GM12878 (cell line): ENCODE measurements around the gene ISM1. TPM values are rescaled to one million over a fixed set of nuclear protein-coding genes. Genes with fewer than 3 reads are reported as not detected.

Experiments used
- ATAC-seq: fragments of 200-7000 bp; cut with Tn5 transposase; 3 replicates; pipeline ENCODE4 v1.9.1; 2020; ENCODE audit warnings: mild to moderate bottlenecking, moderate library complexity
- BruUV-seq: library from RNA; stranded (reverse); fragments of 400-500 nt; replicated peaks from 2 replicates; lab custom pipeline; 2021; lab: Mats Ljungman, UMichigan
- CTCF ChIA-PET: fragments of 300-600 bp; sonication (Branson Sonifier 250); formaldehyde crosslinking; extraction: SDS; loops from one replicate; lab custom pipeline; 2021; ENCODE audit warnings: inconsistent platforms; lab: Yijun Ruan, JAX
- POLR2A ChIA-PET: fragments of 350-600 bp; formaldehyde crosslinking; extraction: SDS; loops from one replicate; lab custom pipeline; 2021; ENCODE audit warnings: inconsistent platforms; lab: Charles Lee
- RAD21 ChIA-PET: fragments of 300-600 bp; sonication (Branson Sonifier 250); formaldehyde crosslinking; loops from one replicate; lab custom pipeline; 2023; ENCODE audit warnings: antibody characterized with exemption; ENCODE audit not compliant: unreplicated experiment; lab: Charles Lee
- SMC1A ChIA-PET: fragments of 300-600 bp; sonication (Branson Sonifier 250); formaldehyde crosslinking; loops from one replicate; lab custom pipeline; 2023; ENCODE audit not compliant: unreplicated experiment, uncharacterized antibody; lab: Charles Lee
- DNase-seq: peaks from one replicate; pipeline ENCODE4 v3.0.0-alpha.2; 2011; ENCODE audit warnings: low read depth, low spot score
- FAIRE-seq: peaks from 3 replicates; lab custom pipeline; 2011; peaks lifted over from hg19 to GRCh38; lab: Jason Lieb, UNC
- H2AFZ ChIP-seq: 2 replicates; pipeline ENCODE4 v1.6.0; 2011; ENCODE audit warnings: low read depth, low read length, control low read depth; ENCODE audit not compliant: control insufficient read depth
- H3K27ac ChIP-seq: 2 replicates; pipeline ENCODE4 v1.5.1; 2011; ENCODE audit warnings: control low read depth; ENCODE audit not compliant: control insufficient read depth, insufficient read depth
- H3K27me3 ChIP-seq, 2 experiments: replicated peaks in 1 of 2; 2 replicates each; pipeline versions ENCODE4 v1.6.0 to v1.6.1; 2011; ENCODE audit warnings: low read length in 1 of 2; ENCODE audit not compliant: control insufficient read depth in 2 of 2, insufficient read depth in 2 of 2
- H3K36me3 ChIP-seq, 2 experiments: 2 replicates each; pipeline ENCODE4 v1.5.1; 2011; ENCODE audit warnings: low read length in 1 of 2; ENCODE audit not compliant: control insufficient read depth in 2 of 2, insufficient read depth in 2 of 2
- H3K4me1 ChIP-seq: 2 replicates; pipeline ENCODE4 v1.6.1; 2011; ENCODE audit warnings: mild to moderate bottlenecking, low read length, moderate library complexity, mixed read lengths; ENCODE audit not compliant: control insufficient read depth, insufficient read depth
- H3K4me2 ChIP-seq: 2 replicates; pipeline ENCODE4 v1.6.0; 2011; ENCODE audit warnings: control low read depth; ENCODE audit not compliant: control insufficient read depth, insufficient read depth
- H3K4me3 ChIP-seq: fragments of 200-600 bp; sonication (generic); 2 replicates; pipeline ENCODE4 v1.5.1; 2016
- H3K79me2 ChIP-seq: 2 replicates; pipeline ENCODE4 v1.6.0; 2011; ENCODE audit warnings: low read length; ENCODE audit not compliant: control insufficient read depth, insufficient read depth
- H3K9ac ChIP-seq: 2 replicates; pipeline ENCODE4 v1.8.0; 2011; ENCODE audit warnings: low read length, control low read depth, mixed read lengths; ENCODE audit not compliant: control insufficient read depth, insufficient read depth
- H3K9me3 ChIP-seq: replicated peaks from 3 replicates; pipeline ENCODE4 v1.5.1; 2011; ENCODE audit warnings: mild to moderate bottlenecking, low read length; ENCODE audit not compliant: control insufficient read depth, insufficient read depth
- H4K20me1 ChIP-seq: 2 replicates; pipeline ENCODE4 v1.6.0; 2011; ENCODE audit not compliant: control insufficient read depth, insufficient read depth
- ASH2L ChIP-seq: fragments of 300-600, 200-600 bp; sonication (generic); IDR thresholded peaks from 2 replicates; pipeline ENCODE4 v1.6.1; 2017; ENCODE audit warnings: low read depth, mild to moderate bottlenecking, borderline replicate concordance
- ATF7 ChIP-seq: fragments of 450-650 bp; IDR thresholded peaks from 2 replicates; pipeline ENCODE4 v1.6.1; 2016; ENCODE audit warnings: low read depth, mild to moderate bottlenecking
- BACH1 ChIP-seq: fragments of 450-650 bp; IDR thresholded peaks from 2 replicates; pipeline ENCODE4 v1.6.1; 2017; ENCODE audit warnings: mild to moderate bottlenecking, borderline replicate concordance
- CEBPB ChIP-seq, 2 experiments: fragments of 150-350 bp in 1 of 2; IDR thresholded peaks; 2 replicates each; pipeline ENCODE4 v1.6.1; 2012 to 2014; ENCODE audit warnings: low read depth in 2 of 2, low read length in 2 of 2, borderline replicate concordance in 1 of 2, inconsistent platforms in 1 of 2
- CHD4 ChIP-seq: fragments of 200-600 bp; sonication (generic); IDR thresholded peaks from 2 replicates; pipeline ENCODE4 v1.6.1; 2016; ENCODE audit warnings: mild to moderate bottlenecking
- CREB1 ChIP-seq: IDR thresholded peaks from 2 replicates; pipeline ENCODE4 v1.6.1; 2012; ENCODE audit warnings: low read depth, mild to moderate bottlenecking, inconsistent platforms
- CREM ChIP-seq: IDR thresholded peaks from 2 replicates; pipeline ENCODE4 v1.6.1; 2014; ENCODE audit warnings: antibody characterized with exemption, low read depth
- FOS ChIP-seq: IDR thresholded peaks from 3 replicates; pipeline ENCODE4 v1.6.1; 2011; ENCODE audit warnings: borderline replicate concordance; ENCODE audit not compliant: insufficient read length; ENCODE audit errors: extremely low read depth
- NFIC ChIP-seq: IDR thresholded peaks from 2 replicates; pipeline ENCODE4 v1.6.1; 2012; ENCODE audit warnings: low read depth, mild to moderate bottlenecking, inconsistent platforms, low read length, moderate library complexity
- POLR2AphosphoS5 ChIP-seq: IDR thresholded peaks from 2 replicates; pipeline ENCODE4 v1.6.1; 2011; ENCODE audit warnings: mild to moderate bottlenecking, low read length, inconsistent platforms
- POU2F2 ChIP-seq: IDR thresholded peaks from 3 replicates; pipeline ENCODE4 v1.6.1; 2011; ENCODE audit warnings: low read depth, mild to moderate bottlenecking, low read length, borderline replicate concordance
- RAD51 ChIP-seq: fragments of 450-650 bp; IDR thresholded peaks from 2 replicates; pipeline ENCODE4 v1.6.1; 2016; ENCODE audit warnings: moderate library complexity, mild to moderate bottlenecking, inconsistent platforms
- SRF ChIP-seq, 2 experiments: IDR thresholded peaks; 2 replicates each; pipeline ENCODE4 v1.6.1; 2011; ENCODE audit warnings: low read depth in 2 of 2, low read length in 2 of 2, mild to moderate bottlenecking in 1 of 2, moderate library complexity in 1 of 2
- STAT1 ChIP-seq: fragments of 450-650 bp; conservative IDR thresholded peaks from 2 replicates; pipeline ENCODE4 v1.6.1; 2014; ENCODE audit warnings: antibody characterized with exemption, mild to moderate bottlenecking
- WGBS: methylation state at CpG from one replicate; pipeline ENCODE4 v1.1.6; 2016; ENCODE audit warnings: low lambda C conversion rate; ENCODE audit not compliant: insufficient replicate concordance, insufficient coverage; ENCODE audit errors: missing lambda C conversion rate; 5-methylcytosine and 5-hydroxymethylcytosine counted together
- in situ Hi-C: fragments of 300-500 bp; cut with MboI; formaldehyde crosslinking; loops from 9 replicates; pipeline ENCODE4 v1.14.3; 2018; ENCODE audit warnings: mixed read lengths
- intact Hi-C: fragments of 100-400 bp; cut with micrococcal nuclease; formaldehyde crosslinking; loops from one replicate; pipeline ENCODE4 v1.14.2; 2022; ENCODE audit not compliant: unreplicated experiment
- polyA plus RNA-seq, 11 experiments: library from polyadenylated mRNA; depleted of rRNA in 4 of 11; unstranded in 6 of 11; stranded (reverse) in 5 of 11; fragments of >200 nt; fragmentation: Nextera tagmentation in 4 of 11; fragmentation: Illumina TruSeq in 1 of 11; extraction: Ambion mirVana in 4 of 11; extraction: Trizol in 1 of 11; gene quantifications; 1 replicate in 1 of 11; 2 replicates in 10 of 11; pipeline versions ENCODE4 v1.2.1 to v1.2.3, GENCODE V29; 2011 to 2016; ENCODE audit warnings: inconsistent platforms in 2 of 11, missing spikeins in 2 of 11, low read depth in 1 of 11
- total RNA-seq, 4 experiments: library from RNA; depleted of rRNA in 3 of 4; stranded (reverse); fragments of >200 nt in 3 of 4; fragmentation: Illumina TruSeq in 1 of 4; extraction: Trizol in 1 of 4; gene quantifications; 2 replicates each; pipeline versions ENCODE4 v1.2.1 to v1.2.3, GENCODE V29; 2013 to 2021
- TF ChIP-seq, protein P1 (sequence below): IDR thresholded peaks from 2 replicates; pipeline ENCODE4 v1.6.1; 2012; ENCODE audit warnings: low read length, inconsistent platforms
- TF ChIP-seq, protein P2 (sequence below): IDR thresholded peaks from 2 replicates; pipeline ENCODE4 v1.6.1; 2011; ENCODE audit warnings: borderline replicate concordance, low read depth, mild to moderate bottlenecking, moderate library complexity, mixed read lengths, low read length; ENCODE audit not compliant: insufficient read depth; ENCODE audit errors: extremely low read length
- TF ChIP-seq, protein P3 (sequence below): IDR thresholded peaks from 2 replicates; pipeline ENCODE4 v1.6.1; 2011; ENCODE audit warnings: low read depth, mild to moderate bottlenecking, low read length, moderate library complexity, borderline replicate concordance; ENCODE audit errors: extremely low read depth

Gene ISM1
- total and polyA plus RNA-seq, 10 of the 15 experiments (the other 5 are each of a cell fraction or from before 2014, with no cell fraction given): 0.01 to 0.03 TPM; not detected in 8

DNA sequence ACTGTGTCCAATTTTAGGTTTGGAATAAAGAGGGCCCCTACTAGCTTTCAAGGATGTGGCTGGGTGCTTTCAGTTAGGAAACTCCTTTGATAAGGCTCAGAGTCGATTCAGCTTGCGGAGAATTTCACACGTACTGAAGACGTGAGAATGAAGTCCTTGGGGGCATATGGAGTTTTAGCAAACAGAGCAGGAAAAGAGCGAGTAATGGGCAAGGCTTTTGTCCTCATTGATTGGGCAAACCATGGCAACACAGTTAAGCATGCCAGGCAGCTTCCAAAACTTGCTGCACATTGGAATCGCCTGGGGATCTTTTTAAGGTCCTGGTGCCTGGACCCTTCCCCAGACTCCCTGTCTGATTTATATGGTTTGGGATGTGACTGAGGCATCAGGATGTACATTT lies 29.2 kb downstream of the ISM1 start (continued):
- TF ChIP-seq NFIC (no peak), ASH2L (no peak), FOS (no peak)

DNA sequence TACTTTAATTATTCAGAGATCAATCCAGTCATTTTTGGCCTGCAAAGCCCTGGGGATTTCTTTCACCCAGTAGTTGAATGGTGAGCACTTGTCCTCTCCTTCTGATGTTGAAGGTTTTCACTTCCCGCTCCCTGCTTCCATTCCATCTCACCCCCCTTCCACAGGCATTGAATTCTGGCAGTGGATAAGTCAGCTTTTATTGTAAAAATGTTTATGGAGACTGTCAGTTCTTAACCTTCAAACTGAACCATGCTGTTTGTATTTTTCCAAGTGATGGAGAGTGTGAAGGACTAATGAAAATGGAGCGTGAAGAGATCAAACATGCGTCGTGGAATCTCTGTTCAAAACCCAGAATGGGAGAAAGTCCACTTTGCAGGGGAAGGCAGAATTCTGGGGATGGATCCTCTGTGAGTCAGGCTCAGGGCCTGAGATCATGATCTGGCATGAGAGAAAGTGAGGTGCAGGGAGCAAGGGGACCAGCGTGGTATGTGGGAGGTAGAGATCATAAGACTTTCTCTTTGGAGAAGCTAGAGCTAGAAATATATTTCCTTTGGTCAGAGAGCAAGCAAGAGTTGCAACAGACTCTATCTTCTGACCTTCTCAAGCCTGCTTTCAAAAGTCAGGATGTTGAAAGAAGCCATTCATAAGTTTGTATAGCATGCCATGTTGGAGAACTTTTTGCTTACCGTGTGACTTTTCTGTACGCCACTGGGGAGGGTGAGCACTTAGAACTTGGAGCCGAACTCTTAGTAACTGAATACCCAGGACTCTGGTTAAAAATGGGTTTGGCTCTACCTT lies 30.2 kb downstream of the ISM1 start:
- in situ Hi-C loops: no loop called here
- no peaks in the 10 kb centered on the region for H3K36me3 ChIP-seq
- H3K27me3 ChIP-seq: 0 out of 4 replicates have a peak, but pooled peaks cover 0 to 3% of the 10 kb centered on the region in 2 experiments
- no peak for FAIRE-seq
- WGBS: 85% methylated on average over 8 of the region's 8 CpGs
- H3K9ac ChIP-seq: no peak overlapping the region
- no peak for ATAC-seq
- intact Hi-C loops: no loop called here
- no peaks in the 10 kb centered on the region for H4K20me1 ChIP-seq
- H2AFZ ChIP-seq: no peak overlapping the region
- no TSS peak for BruUV-seq
- SMC1A ChIA-PET: interaction anchor here (0.6 to 0.8 kb wide), 2 partner anchors 295 to 383 kb away, joined by 3 read pairs; no protein-coding TSS in a partner anchor
- H3K79me2 ChIP-seq: no peaks in the 10 kb centered on the region
- H3K9me3 ChIP-seq: no peaks in the 10 kb centered on the region
- H3K27ac ChIP-seq: no peak overlapping the region
- H3K4me1 ChIP-seq: peaks cover 10% of the 10 kb centered on the region
- POLR2A ChIA-PET: no interaction called here
- H3K4me2 ChIP-seq: no peak overlapping the region
- H3K4me3 ChIP-seq: no peak overlapping the region
- no peak for DNase-seq
- CTCF ChIA-PET: interaction anchor here (1.0 to 1.1 kb wide), 2 partner anchors 51 to 132 kb away, joined by 3 read pairs; no protein-coding TSS in a partner anchor
- RAD21 ChIA-PET: no interaction called here
- TF ChIP-seq CREM: no peak
- TF ChIP-seq POU2F2: no peak
- no peak for TF ChIP-seq STAT1
- TF ChIP-seq, protein P1, sequence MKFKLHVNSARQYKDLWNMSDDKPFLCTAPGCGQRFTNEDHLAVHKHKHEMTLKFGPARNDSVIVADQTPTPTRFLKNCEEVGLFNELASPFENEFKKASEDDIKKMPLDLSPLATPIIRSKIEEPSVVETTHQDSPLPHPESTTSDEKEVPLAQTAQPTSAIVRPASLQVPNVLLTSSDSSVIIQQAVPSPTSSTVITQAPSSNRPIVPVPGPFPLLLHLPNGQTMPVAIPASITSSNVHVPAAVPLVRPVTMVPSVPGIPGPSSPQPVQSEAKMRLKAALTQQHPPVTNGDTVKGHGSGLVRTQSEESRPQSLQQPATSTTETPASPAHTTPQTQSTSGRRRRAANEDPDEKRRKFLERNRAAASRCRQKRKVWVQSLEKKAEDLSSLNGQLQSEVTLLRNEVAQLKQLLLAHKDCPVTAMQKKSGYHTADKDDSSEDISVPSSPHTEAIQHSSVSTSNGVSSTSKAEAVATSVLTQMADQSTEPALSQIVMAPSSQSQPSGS: no peak
- no peak for TF ChIP-seq ATF7
- no peak for TF ChIP-seq BACH1
- no peak for TF ChIP-seq RAD51
- TF ChIP-seq, protein P2, sequence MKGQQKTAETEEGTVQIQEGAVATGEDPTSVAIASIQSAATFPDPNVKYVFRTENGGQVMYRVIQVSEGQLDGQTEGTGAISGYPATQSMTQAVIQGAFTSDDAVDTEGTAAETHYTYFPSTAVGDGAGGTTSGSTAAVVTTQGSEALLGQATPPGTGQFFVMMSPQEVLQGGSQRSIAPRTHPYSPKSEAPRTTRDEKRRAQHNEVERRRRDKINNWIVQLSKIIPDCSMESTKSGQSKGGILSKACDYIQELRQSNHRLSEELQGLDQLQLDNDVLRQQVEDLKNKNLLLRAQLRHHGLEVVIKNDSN: no peak
- no peak for TF ChIP-seq CREB1
- TF ChIP-seq SRF (IDR thresholded peaks at IDR 0.05; ENCODE audit: low read depth in 2 of 2, low read length in 2 of 2): no peak
- TF ChIP-seq, protein P3, sequence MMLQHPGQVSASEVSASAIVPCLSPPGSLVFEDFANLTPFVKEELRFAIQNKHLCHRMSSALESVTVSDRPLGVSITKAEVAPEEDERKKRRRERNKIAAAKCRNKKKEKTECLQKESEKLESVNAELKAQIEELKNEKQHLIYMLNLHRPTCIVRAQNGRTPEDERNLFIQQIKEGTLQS: no peak
- TF ChIP-seq CEBPB (IDR thresholded peaks at IDR 0.05; ENCODE audit: borderline replicate concordance in 1 of 2, low read depth in 2 of 2, low read length in 2 of 2): no peak
- no peak for TF ChIP-seq CHD4
- TF ChIP-seq POLR2AphosphoS5: no peak
